HUES48 (cell line): Measurements from ENCODE around the gene IPO11.
"Not testable (repeated sequence)": the region's sequence is repeated elsewhere in the genome, so short reads cannot be mapped to it uniquely, and the experiment has no call there.

Experiments used
- H3K27ac ChIP-seq: one replicate; pipeline ENCODE4 v1.7.0; 2013; ENCODE audit warnings: low read depth, low read length, inconsistent platforms
- H3K27me3 ChIP-seq: 2 replicates; pipeline ENCODE4 v1.6.1; 2013; ENCODE audit warnings: mild to moderate bottlenecking, low read length; ENCODE audit not compliant: control insufficient read depth, insufficient read depth
- H3K36me3 ChIP-seq: 2 replicates; pipeline ENCODE4 v1.6.1; 2013; ENCODE audit warnings: low read length; ENCODE audit not compliant: control insufficient read depth, insufficient read depth
- H3K4me1 ChIP-seq: 2 replicates; pipeline ENCODE4 v1.6.1; 2013; ENCODE audit warnings: mild to moderate bottlenecking, low read length; ENCODE audit not compliant: control insufficient read depth, insufficient read depth
- H3K4me3 ChIP-seq: 2 replicates; pipeline ENCODE4 v1.5.1; 2013; ENCODE audit warnings: mild to moderate bottlenecking, low read depth, low read length
- H3K9ac ChIP-seq: 2 replicates; pipeline ENCODE4 v1.6.1; 2013; ENCODE audit warnings: mild to moderate bottlenecking, low read depth, low read length, moderate library complexity
- H3K9me3 ChIP-seq: 2 replicates; pipeline ENCODE4 v1.6.1; 2013; ENCODE audit warnings: low read length; ENCODE audit not compliant: control insufficient read depth, insufficient read depth

Gene IPO11

DNA sequence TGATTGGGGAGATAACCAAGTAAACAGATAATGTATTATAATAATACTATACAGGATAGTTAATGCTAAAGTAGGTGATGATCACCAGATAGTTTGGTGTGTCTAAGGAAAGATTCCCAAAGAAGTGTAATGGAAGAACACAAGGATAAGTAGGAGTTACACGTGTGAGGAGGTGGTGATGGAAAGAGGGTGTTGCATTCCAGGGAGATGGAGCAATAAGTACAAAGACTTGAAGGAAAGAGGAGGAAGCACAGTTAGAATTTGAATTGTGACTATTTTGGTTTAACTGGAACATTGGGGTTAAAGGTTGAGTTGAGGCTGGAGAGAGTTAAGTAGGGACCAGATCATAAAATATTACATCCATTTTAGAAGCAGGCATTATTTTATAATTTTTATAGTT lies 76.9 kb downstream of the IPO11 start:
- Histone ChIP-seq H3K4me3 (no peak overlapping the region), H3K27me3 (no peaks in the 10 kb centered on the region), H3K9me3 (no peaks in the 10 kb centered on the region), H3K36me3 (peaks cover 60% of the 10 kb centered on the region), H3K4me1 (no peaks in the 10 kb centered on the region), H3K9ac (no peak overlapping the region), H3K27ac (no peak overlapping the region)

- Histone ChIP-seq H3K9me3 (no peaks in the 10 kb centered on the region), H3K27ac (no peak overlapping the region), H3K4me1 (peaks cover 10% of the 10 kb centered on the region), H3K9ac (no peak overlapping the region), H3K27me3 (no peaks in the 10 kb centered on the region), H3K36me3 (peaks cover 54% of the 10 kb centered on the region), H3K4me3 (no peak overlapping the region)
Observed at GRCh38 chr5:62494772-62495171, 82.2 kb downstream of the IPO11 start.

DNA sequence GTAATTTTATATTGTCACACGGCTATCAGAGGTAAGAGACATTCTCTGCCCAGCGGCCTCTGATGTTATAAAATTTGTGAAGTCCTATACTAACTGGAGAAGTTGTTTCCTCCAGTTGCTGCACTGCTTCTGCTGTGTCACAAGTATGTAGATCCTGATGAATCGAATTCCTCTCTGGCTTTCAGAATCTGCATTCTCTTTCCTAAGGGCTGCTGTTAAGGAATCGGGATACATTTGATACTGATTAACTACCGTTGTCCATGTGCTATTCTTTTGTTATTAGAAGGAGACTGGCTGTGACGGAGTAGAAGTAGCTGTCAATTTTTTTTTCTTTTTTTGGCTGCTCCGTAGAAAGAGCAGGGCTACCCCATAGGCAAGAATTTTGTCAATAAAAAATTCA lies 84.3 kb downstream of the IPO11 start:
- Histone ChIP-seq H3K4me3 (no peak overlapping the region), H3K9ac (no peak overlapping the region), H3K36me3 (peaks cover 42% of the 10 kb centered on the region)

GRCh38 chr5:62498961-62499360 lies 86.4 kb downstream of the IPO11 start:
- Histone ChIP-seq H3K4me1 (peaks cover 10% of the 10 kb centered on the region), H3K4me3 (no peak overlapping the region), H3K27me3 (no peaks in the 10 kb centered on the region), H3K9me3 (no peaks in the 10 kb centered on the region), H3K27ac (no peak overlapping the region), H3K36me3 (peaks cover 31% of the 10 kb centered on the region), H3K9ac (no peak overlapping the region)

More for the DNA sequence above, 84.3 kb downstream of the IPO11 start:
- Histone ChIP-seq H3K4me1 (peaks cover 10% of the 10 kb centered on the region), H3K27ac (peak overlapping the region; percentile 8), H3K27me3 (no peaks in the 10 kb centered on the region), H3K9me3 (no peaks in the 10 kb centered on the region)

DNA sequence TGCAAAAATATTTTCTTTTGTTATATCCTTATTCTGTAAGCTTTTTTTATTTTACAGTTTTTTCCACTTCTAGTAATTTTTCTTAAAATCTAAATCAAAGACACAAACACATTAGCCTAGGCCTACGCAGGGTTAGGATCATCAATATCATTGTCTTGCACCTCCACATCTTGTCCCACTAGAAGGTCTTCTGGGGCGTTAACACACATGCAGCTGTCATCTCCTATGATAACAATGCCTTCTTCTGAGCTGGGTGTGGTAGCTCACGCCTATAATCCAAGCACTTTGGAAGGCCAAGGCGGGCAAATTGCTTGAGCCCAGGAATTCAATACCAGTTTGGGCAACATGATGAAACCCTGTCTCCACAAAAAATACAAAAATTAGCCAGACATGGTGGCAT lies 87.2 kb downstream of the IPO11 start:
- Histone ChIP-seq H3K36me3 (peaks cover 26% of the 10 kb centered on the region), H3K27ac (no peak overlapping the region), H3K4me3 (no peak overlapping the region), H3K27me3 (no peaks in the 10 kb centered on the region), H3K9ac (no peak overlapping the region), H3K9me3 (no peaks in the 10 kb centered on the region), H3K4me1 (peaks cover 10% of the 10 kb centered on the region)

- no peak overlapping the region for H3K27ac ChIP-seq
- H3K4me1 ChIP-seq = no peaks in the 10 kb centered on the region
- H3K4me3 ChIP-seq = no peak overlapping the region
- no peaks in the 10 kb centered on the region for H3K27me3 ChIP-seq
- H3K9ac ChIP-seq = no peak overlapping the region
- no peaks in the 10 kb centered on the region for H3K9me3 ChIP-seq
- H3K36me3 ChIP-seq = peaks cover 37% of the 10 kb centered on the region
Observed at GRCh38 chr5:62502456-62503101, 90.0 kb downstream of the IPO11 start.

DNA sequence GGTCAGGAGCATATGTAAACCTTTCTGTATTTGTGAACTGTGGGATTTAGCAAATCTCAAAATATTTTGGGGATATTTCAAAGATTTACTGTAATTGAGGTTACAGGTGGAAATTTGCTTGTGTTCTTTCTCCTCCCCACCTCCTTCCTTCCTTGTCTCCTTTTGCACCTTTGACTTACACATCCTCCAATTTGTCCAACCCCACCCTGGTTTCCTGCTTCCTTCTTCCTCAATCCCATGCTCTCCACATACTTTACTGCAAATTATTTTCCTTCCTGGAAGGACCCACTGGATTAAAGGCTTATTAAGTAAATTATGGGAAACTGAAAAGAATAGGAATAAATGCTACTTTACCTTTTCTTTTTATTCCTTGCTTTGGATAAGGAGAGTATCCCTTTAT lies 91.6 kb downstream of the IPO11 start:
- H3K9ac ChIP-seq = no peak overlapping the region
- H3K9me3 ChIP-seq = no peaks in the 10 kb centered on the region
- H3K4me1 ChIP-seq = no peaks in the 10 kb centered on the region
- H3K36me3 ChIP-seq = peaks cover 41% of the 10 kb centered on the region
- H3K27ac ChIP-seq = no peak overlapping the region
- H3K27me3 ChIP-seq = no peaks in the 10 kb centered on the region
- no peak overlapping the region for H3K4me3 ChIP-seq

GRCh38 chr5:62506659-62507460 lies 94.3 kb downstream of the IPO11 start:
- Histone ChIP-seq H3K27ac (no peak overlapping the region), H3K27me3 (no peaks in the 10 kb centered on the region), H3K4me1 (no peaks in the 10 kb centered on the region), H3K9me3 (no peaks in the 10 kb centered on the region), H3K4me3 (no peak overlapping the region), H3K9ac (no peak overlapping the region), H3K36me3 (peaks cover 40% of the 10 kb centered on the region)

DNA sequence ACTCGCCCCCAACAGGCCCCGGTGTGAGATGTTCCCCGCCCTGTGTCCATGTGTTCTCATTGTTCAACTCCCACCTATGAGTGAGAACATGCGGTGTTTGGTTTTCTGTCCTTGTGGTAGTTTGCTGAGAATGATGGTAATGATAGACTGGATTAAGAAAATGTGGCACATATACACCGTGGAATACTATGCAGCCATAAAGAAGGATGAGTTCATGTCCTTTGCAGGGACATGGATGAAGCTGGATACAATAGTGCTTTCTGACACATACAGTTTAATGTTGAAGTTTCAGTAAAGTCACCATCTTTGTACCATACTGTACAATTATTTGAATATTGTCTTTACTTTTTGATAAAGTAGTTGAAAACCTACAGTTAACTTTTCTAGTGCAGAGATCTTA lies 96.2 kb downstream of the IPO11 start:
- not testable (repeated sequence) for H3K9ac ChIP-seq, H3K27me3 ChIP-seq, H3K9me3 ChIP-seq, H3K4me3 ChIP-seq, H3K27ac ChIP-seq, H3K4me1 ChIP-seq
- peaks cover 40% of the 10 kb centered on the region for H3K36me3 ChIP-seq

DNA sequence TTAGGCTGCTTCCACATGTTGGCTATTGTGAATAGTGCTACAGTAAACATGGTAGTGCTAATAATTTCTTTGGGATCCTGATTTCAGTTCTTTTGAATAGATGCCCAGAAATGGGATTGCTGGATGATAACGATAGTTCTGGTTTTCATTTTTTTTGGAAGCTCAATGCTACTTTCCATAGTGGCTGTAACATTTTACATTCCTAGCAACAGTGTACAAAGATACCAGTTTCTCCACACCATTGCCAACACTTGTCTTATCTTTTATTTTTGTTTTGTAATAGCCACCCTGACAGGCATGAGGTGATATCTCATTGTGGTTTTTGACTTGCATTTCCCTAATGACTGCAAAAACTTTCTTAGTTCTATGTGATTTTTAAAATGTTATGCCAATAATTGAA lies 97.2 kb downstream of the IPO11 start:
- peaks cover 38% of the 10 kb centered on the region for H3K36me3 ChIP-seq
- no peaks in the 10 kb centered on the region for H3K27me3 ChIP-seq
- no peaks in the 10 kb centered on the region for H3K9me3 ChIP-seq
- no peak overlapping the region for H3K4me3 ChIP-seq
- no peak overlapping the region for H3K27ac ChIP-seq
- no peaks in the 10 kb centered on the region for H3K4me1 ChIP-seq
- no peak overlapping the region for H3K9ac ChIP-seq

GRCh38 chr5:62513085-62513484 lies 100.5 kb downstream of the IPO11 start:
- H3K4me1 ChIP-seq, H3K9ac ChIP-seq, H3K9me3 ChIP-seq, H3K27me3 ChIP-seq, H3K27ac ChIP-seq, H3K4me3 ChIP-seq: not testable (repeated sequence)
- peaks cover 24% of the 10 kb centered on the region for H3K36me3 ChIP-seq
